Measurements from ENCODE around the gene SYT14.

GRCh38 chr1:210024996-210025395 is 87.0 kb downstream of the SYT14 start:
- TF ChIP-seq CTCF (IDR thresholded peaks at IDR 0.05) = no peak
- TF ChIP-seq MXD4 (CRISPR knock-in tag; IDR thresholded peaks at IDR 0.05; ENCODE audit: borderline replicate concordance) = no peak
- no peak for TF ChIP-seq ZBTB21 (CRISPR knock-in tag; IDR thresholded peaks at IDR 0.05; ENCODE audit: borderline replicate concordance)
- TF ChIP-seq E2F1 (CRISPR knock-in tag; IDR thresholded peaks at IDR 0.05) = no peak
- no peak for TF ChIP-seq GABPB1 (CRISPR knock-in tag; IDR thresholded peaks at IDR 0.05)
- no peak for TF ChIP-seq ZNF423 (CRISPR knock-in tag; IDR thresholded peaks at IDR 0.05)
- no peak for TF ChIP-seq FOXP4 (CRISPR knock-in tag; IDR thresholded peaks at IDR 0.05)
- no peak for TF ChIP-seq ATF2 (CRISPR knock-in tag; IDR thresholded peaks at IDR 0.05; ENCODE audit: borderline replicate concordance, low read depth)
- no peak for TF ChIP-seq PRDM15 (CRISPR knock-in tag; IDR thresholded peaks at IDR 0.05)
- TF ChIP-seq ELF4 (CRISPR knock-in tag; IDR thresholded peaks at IDR 0.05; ENCODE audit: low read depth) = no peak
- no peak for TF ChIP-seq ARID4B (CRISPR knock-in tag; IDR thresholded peaks at IDR 0.05; ENCODE audit: borderline replicate concordance)

All from WTC11 (cell line).